Epithelial cell of prostate (primary cell): ENCODE measurements around the gene ADGRD1.
"Not testable (repeated sequence)": the region's sequence is repeated elsewhere in the genome, so short reads cannot be mapped to it uniquely, and the experiment has no call there.

Experiments
- DNase-seq: peaks from one replicate; pipeline ENCODE4 v3.0.0-alpha.2; 2011; ENCODE audit warnings: low read depth, low spot score
- H3K27ac ChIP-seq: fragments of 450-650 bp; 2 replicates; pipeline ENCODE4 v1.5.1; 2017; ENCODE audit warnings: mild to moderate bottlenecking

The ADGRD1 gene

DNA sequence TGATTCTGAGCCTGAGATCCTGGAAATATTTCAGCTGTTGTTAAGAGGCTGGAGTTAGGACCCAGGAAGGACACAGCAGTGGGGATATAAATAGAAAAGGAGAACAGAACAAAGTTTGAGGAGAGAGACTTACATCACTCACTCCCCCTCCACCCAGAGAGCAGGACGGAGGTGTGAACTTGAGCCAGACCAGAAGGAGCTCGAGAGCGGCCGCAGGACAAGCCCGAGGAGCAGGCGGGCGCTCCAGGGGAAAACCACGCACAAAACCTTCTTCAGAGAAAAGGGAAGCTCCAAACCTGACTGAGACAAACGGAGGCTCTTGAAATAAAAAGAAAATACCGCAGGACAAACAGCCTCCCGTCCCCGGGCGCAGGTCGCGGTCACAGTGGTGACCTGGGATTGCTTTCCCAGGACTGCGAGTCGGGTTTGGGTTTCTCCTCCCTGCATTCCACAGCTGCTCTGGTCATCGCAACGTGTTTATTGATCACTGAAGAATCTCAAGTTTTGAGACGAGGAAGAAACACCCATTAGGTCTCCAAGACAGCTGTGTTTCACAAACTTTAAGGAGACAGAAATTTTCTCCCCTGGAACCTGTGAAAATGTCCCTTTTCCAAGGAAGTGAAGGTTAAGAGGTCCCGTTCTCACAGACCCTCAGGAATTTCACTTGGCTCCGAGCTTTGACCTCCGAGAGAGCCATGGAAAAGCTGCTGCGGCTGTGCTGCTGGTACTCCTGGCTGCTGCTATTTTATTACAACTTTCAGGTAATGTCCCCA lies at the start of gene ADGRD1:
TSS of gene ADGRD1 (plus strand) at position 137 of the 773 bp plus-strand sequence. CDS start at position 696, 559 bp downstream.
- DNase-seq, result no peak
- no peak within 1 kb of the TSS for H3K27ac ChIP-seq

DNA sequence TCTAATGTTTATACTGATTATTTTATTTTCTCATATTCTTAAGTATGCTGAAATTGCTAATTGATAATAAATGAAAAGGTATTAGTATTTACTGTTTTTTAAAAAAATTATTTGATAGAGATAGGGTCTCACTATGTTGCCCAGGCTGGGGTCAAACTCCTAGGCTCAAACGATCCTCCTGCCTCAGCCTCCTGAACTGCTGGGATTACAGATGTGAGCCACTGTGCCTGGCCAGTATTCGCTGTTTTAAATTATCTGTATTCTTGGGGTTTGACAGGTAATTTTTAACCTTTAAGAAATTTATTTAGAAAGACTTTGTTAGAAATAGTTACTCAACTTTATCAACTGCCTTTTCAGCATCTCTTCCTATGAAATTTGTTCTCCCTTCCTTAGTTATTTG lies 49.6 kb upstream of the ADGRD1 start:
- no peak overlapping the region for H3K27ac ChIP-seq
- no peak for DNase-seq

DNA sequence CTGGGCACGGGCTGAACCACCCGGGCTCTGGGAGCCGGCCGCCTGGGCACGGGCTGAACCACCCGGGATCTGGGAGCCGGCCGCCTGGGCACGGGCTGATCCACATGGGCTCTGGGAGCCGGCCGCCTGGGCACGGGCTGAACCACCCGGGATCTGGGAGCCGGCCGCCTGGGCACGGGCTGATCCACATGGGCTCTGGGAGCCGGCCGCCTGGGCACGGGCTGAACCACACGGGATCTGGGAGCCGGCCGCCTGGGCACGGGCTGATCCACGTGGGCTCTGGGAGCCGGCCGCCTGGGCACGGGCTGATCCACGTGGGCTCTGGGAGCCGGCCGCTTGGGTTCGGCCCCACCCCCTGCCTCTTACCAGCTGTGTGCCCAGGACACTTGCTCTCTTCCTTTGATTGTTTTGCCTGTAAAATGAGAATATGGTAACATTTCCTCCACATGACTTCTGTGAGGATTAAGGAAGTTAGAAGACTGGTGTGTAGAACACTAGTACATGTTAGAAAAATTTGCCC lies 48.7 kb upstream of the ADGRD1 start:
- H3K27ac ChIP-seq, DNase-seq: not testable (repeated sequence)

DNA sequence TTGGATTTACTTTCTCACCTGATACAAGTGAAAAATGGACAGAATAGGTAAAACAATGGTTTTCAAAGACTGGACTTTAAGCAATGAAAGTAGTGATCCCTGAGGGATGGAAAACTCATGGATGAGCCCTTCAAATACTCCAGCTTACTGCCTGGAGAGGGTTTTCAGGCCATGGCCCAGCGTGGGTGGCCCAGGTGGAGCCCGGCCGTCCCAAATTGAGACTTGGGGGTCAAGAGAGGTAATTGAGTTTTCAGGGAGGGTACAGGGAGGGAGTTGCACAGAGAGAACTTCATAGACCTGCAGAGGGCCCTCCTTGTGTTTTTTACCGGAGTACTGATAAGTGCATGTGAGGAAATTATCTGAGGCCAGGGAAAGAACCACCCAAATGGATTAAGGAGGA lies 44.6 kb upstream of the ADGRD1 start:
- DNase-seq, result no peak

DNA sequence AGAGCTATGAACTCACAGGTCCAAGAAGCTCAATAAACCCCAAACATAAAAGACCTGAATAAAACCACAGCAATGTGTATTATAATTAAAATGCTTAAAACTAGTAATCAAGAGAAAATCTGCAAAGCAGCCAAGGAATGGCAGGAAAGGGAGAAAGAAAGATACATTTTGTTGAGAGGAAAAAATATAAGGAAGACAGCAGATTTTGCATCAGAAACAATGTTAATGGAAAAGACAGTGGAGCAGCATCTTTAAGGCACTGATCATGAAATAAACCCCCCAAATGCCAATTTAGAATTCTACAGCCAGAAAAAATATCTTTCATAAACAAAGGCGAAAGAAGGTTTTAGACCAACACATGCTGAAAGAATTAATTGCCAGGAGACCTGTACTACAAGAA lies 42.5 kb upstream of the ADGRD1 start:
- H3K27ac ChIP-seq, result no peak overlapping the region
- DNase-seq, result no peak

More for the DNA sequence above, 44.6 kb upstream of the ADGRD1 start:
- no peak overlapping the region for H3K27ac ChIP-seq

DNA sequence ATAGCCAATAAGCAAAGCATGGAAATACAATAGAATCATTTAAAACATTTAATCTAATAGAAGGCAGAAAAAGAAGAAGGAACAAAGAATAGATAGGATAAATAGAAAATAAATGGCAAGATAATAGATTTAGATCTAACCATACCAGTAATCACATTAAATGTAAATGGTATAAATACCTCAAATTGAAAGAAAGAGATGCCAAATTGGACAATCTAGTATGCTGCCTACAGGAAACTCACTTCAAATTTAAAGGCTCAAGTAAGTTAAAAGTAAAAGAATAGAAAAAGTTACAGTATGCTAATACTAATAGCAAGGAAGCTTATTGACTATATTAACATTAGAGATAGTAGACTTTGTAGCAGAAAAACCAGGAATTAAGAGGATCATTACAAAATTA lies 41.8 kb upstream of the ADGRD1 start:
- H3K27ac ChIP-seq, result no peak overlapping the region
- DNase-seq, result no peak

DNA sequence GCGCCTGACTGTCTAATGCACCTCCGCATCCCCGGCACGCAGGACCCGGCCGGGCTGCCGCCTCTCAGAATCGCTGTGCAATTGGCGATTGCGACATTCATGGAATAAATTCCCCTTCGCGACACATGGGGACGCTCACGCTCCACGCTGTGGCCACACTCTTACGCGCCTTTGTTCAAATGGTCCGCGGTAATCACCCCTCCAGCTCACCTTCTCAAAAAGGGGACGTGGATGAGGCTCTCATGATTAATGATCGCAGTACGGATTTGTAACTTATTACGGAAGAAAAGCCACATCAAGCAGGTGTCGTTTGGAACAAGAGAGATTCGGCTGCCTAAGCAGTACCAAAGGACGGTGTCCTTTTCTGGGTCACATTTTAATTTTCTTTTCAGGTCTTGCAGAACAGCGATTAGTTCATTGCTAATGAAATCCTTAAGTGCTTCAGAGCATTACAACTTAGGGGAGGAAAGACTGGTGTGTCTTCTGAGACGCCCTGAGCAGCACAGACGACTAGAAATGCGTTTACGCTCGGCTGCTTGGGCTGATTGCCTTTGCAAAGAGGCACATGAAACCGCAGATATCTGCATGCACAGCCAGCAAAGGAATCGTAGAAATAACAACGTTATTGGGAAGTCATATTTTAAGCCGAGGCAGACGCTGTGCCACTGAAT lies 37.3 kb upstream of the ADGRD1 start:
- no peak for DNase-seq
- no peak overlapping the region for H3K27ac ChIP-seq

DNA sequence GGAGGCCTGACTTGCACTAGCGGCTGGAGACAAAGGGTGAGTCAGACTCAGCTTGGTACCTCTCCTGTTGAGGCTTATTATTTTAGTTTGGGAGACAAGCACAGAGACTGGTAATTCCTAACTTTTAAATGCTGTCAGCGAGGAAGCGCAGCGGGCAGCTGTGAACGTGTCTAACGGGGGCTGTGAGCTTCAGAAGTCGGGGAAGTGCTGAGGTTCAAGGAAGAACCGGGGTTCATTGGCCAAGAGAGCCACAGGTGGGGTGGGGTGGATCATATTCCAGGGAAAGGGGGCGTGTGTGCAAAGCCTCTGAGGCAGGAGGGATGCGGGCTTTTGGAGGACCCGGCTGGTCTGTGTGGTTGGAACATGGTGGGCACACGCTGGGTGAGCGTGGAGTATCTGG lies 36.1 kb upstream of the ADGRD1 start:
- DNase-seq, result no peak
- H3K27ac ChIP-seq, result no peak overlapping the region

DNA sequence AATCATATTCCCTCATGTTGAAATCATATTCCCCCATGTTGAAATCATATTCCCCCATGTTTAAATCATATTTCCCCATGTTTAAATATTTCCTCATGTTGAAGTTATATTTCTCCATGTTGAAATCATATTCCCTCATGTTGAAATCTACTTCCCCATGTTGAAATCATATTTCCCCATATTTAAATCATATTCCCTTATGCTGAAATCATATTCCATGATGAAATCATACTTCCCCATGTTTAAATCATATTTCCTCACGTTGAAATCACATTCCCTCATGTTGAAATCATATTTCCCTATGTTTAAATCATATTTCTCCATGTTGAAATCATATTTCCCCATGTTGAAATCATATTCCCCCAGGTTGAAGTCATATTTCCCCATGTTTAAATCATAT lies 34.6 kb upstream of the ADGRD1 start:
- no peak overlapping the region for H3K27ac ChIP-seq
- no peak for DNase-seq

DNA sequence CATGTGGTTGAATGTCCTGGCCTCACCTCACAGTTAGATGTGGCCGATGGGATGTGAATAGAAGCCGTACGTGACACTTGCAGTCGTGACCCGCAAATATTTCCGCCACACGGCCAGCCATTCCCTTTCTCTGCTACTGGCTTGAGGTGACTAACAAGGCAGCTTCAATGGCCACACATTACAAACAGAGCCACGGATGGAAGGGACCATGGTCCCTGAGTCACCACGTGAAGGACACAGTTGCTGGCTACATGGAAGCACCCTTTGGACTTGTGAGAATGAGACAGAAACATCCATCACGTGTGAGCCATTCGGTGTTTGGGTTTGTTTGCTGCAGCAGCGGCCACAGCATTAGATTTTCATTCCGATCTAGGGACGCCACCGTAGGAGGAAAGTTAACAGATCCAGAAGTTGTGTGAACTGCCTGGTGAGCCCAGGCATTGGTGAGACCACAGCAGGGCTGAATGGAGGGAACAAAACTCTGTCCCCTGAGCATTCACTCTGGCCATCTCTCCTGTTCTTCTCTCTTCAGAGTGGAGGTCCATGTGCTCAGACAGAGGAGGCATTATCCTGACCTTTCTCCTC lies 33.5 kb upstream of the ADGRD1 start:
- DNase-seq, result no peak
- no peak overlapping the region for H3K27ac ChIP-seq

DNA sequence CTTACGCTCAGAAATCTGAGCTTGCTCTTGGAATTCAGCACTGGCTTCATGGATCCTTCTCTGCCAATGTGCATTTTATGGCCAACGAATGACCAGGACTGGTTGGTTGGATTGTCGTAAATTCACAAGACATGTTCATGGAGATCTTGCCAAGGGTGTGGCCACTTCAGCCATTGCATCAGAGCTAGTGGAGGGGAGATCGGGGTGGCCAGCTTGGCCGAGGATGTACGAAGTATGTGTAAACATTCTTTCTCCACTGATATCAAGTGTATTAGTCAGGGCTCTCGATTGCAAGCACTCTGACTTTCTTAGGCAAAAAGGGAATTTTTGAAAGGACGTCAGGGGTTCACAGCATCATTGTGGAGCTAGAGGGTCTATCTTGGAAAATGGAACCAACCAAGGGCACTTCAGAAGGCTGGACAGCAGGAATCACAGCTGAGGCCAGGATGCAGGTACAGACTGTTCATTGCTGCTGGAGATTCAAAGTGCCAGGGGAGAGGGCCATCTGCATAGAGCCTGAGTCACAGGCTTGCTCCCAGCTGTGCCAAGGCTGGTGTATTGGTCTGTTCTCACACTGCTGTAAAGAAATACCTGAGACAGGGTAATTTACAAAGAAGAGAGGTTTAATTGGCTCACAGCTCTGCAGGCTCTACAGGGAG lies 32.9 kb upstream of the ADGRD1 start:
- no peak overlapping the region for H3K27ac ChIP-seq
- no peak for DNase-seq

DNA sequence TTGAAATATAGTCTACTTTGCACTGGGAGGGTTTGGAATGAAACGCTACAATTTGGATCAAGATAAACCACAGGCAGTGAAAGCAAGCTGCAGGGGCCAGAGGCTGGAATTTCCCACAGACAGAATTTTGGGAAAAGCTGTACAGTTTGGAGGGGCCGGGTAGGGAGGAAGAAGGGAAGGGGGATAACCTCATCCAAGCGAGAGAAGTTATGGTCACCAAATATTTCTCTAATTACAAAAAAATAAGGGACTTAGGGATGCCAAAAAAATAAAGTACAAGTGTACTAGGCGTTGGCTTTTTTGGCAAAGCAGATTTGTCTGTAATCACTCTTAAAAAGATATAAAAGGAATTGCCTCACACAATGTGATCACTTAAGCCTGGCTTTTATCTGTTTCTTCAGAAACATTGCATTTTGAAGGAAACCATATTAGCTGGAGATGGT lies 31.2 kb upstream of the ADGRD1 start:
- no peak for DNase-seq
- no peak overlapping the region for H3K27ac ChIP-seq

DNA sequence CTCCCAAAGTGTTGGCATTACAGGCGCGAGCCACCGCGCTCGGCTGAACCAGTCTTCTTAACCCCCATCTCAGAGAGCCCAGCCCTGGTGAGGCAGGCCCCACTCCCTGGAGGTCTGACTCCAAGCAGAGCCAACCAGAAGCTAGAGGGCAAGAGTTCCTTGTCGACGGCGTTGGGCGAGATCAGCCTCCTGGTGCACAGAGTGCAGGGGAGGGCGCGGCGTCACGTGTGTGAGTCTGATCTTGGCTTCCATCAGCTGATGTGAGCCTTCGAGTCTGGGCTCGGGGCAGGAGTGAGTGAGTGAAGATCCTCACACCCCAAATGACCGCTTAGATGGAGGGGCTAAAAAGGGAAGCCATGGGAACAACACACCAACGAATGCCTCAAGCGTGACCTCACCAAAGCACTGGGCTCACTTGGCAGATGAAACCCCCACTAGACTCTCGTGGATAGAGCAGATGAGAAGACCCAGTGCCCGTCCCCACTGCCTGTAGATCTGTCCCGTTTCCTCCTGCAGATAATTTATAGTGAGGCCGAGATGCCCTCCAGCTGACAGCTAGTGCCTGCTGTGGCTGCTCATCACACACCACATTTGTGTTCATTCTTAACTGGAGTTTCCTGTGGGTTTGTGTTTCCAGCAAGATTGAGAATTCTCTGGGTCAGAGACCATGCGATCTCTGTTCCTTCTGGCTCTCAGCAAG lies 28.6 kb upstream of the ADGRD1 start:
- no peak overlapping the region for H3K27ac ChIP-seq
- DNase-seq, result no peak

DNA sequence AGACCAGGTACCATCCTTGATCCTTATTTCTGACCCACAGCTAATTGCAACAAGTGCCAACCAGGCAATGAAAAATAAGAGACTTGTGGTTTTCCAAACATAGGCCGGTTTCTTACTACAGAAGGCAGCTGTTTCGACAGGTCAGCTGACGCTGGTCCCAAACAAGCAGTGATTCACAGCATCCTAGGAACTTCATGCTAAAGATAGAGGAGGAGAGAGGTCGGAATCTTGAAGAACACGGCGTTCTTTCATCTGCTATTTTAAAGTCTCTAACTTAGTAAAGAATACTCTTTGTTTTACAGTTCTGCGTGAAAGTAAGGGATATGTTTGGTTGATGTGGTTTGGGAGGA lies 28.1 kb upstream of the ADGRD1 start:
- no peak for DNase-seq
- no peak overlapping the region for H3K27ac ChIP-seq

DNA sequence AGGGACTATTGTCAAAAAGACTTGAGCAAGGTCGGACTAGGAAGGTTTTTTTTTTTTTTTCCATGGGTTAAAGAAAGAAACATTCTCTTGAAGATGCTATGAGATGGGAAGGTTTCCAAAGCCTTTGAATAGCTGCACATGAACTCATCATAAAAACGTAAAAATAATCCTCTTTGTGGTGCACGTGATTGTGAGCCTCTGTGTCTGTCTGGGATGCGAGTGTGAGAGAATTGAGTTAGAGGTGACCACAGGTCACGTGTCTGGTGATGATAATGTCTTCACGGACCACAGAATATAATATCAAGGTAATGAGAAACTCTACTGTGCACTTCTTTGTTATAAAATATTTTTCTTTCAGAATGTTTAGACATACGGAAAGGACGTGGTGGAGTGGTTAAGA lies 24.3 kb upstream of the ADGRD1 start:
- H3K27ac ChIP-seq, result no peak overlapping the region
- DNase-seq, result no peak

DNA sequence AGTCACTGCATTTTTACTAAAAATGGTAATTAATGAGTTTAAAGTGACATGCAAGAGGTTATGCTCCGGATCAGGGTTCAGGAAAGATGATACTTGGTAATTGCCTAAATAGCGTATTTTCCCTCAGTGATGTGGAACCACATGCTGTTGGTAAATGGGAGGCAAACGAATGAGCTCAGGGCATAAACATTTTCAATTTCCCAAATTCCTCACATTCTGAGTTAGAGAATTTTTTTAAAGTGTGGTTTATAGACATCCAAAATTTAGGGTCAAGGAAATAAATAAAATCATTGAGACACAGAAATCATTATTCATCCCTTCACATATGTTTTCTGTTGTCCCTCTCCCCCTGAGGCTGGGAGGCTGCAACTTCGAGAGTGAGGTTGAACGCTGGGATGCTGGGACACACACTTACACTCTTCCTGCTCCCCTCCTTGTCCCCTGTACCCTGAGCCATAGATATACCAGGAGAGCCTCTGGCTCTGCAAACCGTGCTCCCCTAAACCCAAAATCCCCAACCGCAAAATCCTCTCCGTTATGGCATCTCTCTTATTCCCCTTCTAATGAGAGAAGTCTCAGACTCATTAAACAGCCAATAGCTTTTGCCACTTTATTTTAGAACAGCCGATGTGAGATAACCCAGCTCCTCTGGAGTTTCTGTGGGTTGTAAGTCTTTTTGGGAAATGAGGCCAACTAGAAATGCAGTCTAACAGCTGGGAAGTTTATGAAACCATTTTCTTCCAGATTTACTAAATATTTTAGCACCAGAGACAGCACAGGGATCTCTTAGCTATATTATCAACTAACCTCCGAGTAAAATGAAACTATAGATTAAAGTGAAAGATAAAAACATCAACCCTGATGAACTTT lies 21.4 kb upstream of the ADGRD1 start:
- no peak for DNase-seq
- H3K27ac ChIP-seq, result no peak overlapping the region

DNA sequence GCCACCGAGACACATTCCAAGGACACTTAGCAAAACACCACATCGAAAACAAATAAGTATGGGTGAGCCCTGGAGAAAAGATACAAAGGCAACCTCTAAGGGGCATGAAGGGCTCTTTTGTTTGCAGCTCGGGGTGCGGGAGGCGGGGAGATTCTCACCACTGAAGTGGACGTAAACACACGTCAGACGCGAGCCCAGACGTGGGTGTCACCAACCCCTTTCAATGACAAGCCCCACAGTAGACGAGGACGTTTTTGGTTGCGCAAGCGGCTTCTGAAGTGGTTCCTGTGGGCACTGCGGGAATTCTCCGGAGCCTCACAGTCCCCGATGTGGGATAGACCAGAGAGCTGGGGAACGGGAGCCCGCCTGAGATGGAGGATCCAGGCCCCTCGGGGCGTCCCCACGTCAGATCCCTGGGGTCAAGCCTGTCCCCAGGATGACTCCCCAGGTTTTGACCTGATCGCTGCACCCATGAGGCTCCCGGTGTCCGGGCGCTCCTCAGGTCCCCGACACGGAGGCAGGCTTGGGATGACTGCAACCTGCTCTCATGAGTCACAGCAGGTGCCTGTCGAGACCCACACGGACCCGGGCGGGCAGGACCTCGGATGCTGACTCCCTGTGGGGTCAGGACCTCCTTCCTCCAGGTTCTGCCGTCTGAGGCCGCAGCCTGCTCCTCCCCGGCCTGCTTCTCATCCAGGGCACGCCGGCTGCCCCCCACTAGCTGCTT lies 20.3 kb upstream of the ADGRD1 start:
- DNase-seq, result no peak
- H3K27ac ChIP-seq, result no peak overlapping the region

DNA sequence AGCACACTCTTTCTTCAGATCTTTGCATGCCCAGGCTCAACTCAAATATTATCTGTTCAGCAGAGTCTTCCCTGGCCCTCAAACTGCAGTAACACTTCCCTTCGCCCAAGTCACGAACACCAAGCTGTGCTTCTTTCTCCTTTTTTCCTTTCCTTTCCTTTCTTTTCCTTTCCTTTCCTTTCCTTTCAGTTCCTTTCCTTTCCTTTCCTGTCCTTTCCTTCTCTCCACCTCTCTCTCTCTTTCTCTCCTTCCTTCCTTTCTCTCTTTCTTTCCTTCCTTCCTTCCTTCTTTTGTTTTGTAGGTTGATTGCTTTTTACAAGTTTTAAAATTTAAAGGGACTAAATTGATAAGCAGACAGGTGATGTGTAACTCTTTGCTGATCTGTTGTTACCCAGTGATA lies 19.0 kb upstream of the ADGRD1 start:
- DNase-seq, result no peak

DNA sequence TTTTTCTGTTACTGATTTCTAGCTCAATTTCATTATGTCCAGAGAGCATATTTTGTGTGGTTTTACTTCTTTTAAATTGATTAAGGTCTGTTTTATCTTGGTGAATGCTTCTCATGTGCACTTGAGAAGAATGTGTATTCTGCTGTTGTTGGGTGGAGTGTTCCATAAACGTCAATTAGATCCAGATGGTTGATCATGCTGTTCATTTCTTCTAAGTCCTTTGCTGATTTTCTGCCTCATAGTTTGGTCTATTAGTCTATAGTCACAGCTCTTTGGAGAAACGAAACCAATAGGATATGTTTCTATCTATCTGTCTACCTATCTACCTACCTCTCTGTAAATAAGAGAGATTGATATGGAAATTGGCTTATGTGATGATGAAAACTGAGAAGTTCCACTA lies 17.1 kb upstream of the ADGRD1 start:
- no peak overlapping the region for H3K27ac ChIP-seq
- no peak for DNase-seq

More for the DNA sequence above, 19.0 kb upstream of the ADGRD1 start:
- H3K27ac ChIP-seq, result no peak overlapping the region
